MCF 10A (cell line): Measurements from ENCODE around the gene ELP5. TPM values are rescaled to one million over a fixed set of nuclear protein-coding genes. Genes with fewer than 3 reads are reported as not detected.

Experiments used
- BruUV-seq: library from RNA; stranded (reverse); fragments of 400-500 nt; replicated peaks from 2 replicates; lab custom pipeline; 2021; lab: Mats Ljungman, UMichigan
- CTCF ChIA-PET: fragments of 300-600 bp; sonication (Branson Sonifier 250); formaldehyde crosslinking; extraction: SDS; loops from one replicate; lab custom pipeline; 2021; ENCODE audit warnings: antibody characterized with exemption, inconsistent platforms; lab: Yijun Ruan, JAX
- POLR2A ChIA-PET: fragments of 300-600, 350-650 bp; sonication (Branson Sonifier 250); formaldehyde crosslinking; extraction: SDS; loops from one replicate; lab custom pipeline; 2020; ENCODE audit warnings: antibody characterized with exemption, inconsistent platforms; lab: Yijun Ruan, JAX
- DNase-seq: peaks from one replicate; pipeline ENCODE4 v3.0.0-alpha.2; 2018; ENCODE audit not compliant: unreplicated experiment
- H3K27ac Mint-ChIP-seq: one replicate; pipeline ENCODE4 v1.8.0; 2022; ENCODE audit warnings: mild to moderate bottlenecking, low read depth, mixed read lengths; ENCODE audit not compliant: unreplicated experiment
- H3K27me3 Mint-ChIP-seq: one replicate; pipeline ENCODE4 v1.8.0; 2022; ENCODE audit warnings: mixed read lengths; ENCODE audit not compliant: insufficient read depth, unreplicated experiment
- H3K36me3 Mint-ChIP-seq: one replicate; pipeline ENCODE4 v1.8.0; 2022; ENCODE audit warnings: mild to moderate bottlenecking, moderate library complexity, mixed read lengths; ENCODE audit not compliant: insufficient read depth, unreplicated experiment
- H3K4me1 Mint-ChIP-seq: one replicate; pipeline ENCODE4 v1.8.0; 2022; ENCODE audit warnings: mixed read lengths; ENCODE audit not compliant: insufficient read depth, unreplicated experiment
- H3K4me3 Mint-ChIP-seq: one replicate; pipeline ENCODE4 v1.8.0; 2022; ENCODE audit warnings: mild to moderate bottlenecking, moderate library complexity, mixed read lengths; ENCODE audit not compliant: unreplicated experiment
- H3K9me3 Mint-ChIP-seq: one replicate; pipeline ENCODE4 v1.8.0; 2022; ENCODE audit warnings: mixed read lengths; ENCODE audit not compliant: unreplicated experiment
- intact Hi-C: fragments of 100-400 bp; cut with micrococcal nuclease; formaldehyde crosslinking; loops from 2 replicates; pipeline ENCODE4 v1.14.1; 2022
- total RNA-seq: library from RNA; stranded (reverse); gene quantifications from 2 replicates; pipeline ENCODE4 v1.2.3, GENCODE V29; 2022
- TF ChIP-seq, protein P1 (sequence below): fragments of 200-600 bp; IDR thresholded peaks from one replicate; pipeline ENCODE4 v1.8.0; 2022; ENCODE audit warnings: antibody characterized with exemption, mild to moderate bottlenecking; ENCODE audit not compliant: unreplicated experiment

Gene ELP5
- total RNA-seq, 1 experiment from 2014 or later, result 91.3 TPM

DNA sequence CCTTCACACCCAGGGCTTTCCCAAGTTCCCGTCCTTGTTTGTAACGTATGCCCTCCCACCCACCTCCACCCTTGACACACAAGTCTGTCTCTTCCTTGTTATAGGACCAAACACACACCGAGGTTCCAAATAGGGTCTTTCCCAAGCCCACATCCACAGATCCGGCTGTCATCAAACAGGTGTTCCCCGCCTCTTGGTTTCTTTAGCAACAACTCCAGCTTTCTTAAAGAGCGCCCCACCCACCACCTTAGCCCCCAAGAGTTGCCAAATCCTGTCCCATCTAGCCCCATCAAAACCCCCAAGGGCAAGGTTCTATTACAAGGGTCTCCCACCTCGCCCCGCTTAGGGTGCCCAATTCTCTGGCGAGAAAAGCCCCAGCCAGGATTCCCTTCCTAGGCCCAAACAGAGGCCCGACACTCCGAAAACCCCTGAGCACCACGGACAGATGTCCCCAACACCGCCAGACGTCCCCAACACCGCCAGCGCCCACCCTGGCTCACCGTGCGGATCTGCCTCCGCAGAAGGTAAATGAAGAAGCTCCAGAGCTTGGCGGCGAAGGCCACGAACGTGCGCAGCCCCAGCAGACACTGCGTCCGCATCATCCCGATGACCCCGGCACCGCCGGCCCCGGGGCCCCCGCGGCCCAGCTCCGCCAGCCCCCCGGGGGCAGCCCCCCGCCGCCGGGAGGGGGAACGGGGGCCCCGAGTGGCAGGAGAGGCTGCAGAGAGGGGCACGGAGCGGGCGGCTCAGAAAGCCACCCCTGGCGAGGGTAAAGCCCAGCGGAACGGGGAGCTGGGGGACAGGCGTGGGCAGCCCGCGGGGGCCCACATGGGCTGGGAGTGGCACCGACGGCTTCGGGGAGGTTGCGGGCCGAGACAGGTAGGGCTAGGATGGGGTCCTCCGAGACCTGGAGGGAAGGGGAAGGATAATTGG is 1.1 kb upstream of the ELP5 start:
- ChIA-PET POLR2A (interaction anchor here (0.6 to 4.4 kb wide), 14 partner anchors 9 to 1824 kb away, joined by 3 to 128 read pairs (median 4); partner anchors contain the start of genes ACADVL, DLG4, DVL2 and GABARAP), CTCF (interaction anchor here (1.3 kb wide), 1 partner anchor 10 kb away, joined by 3 read pairs; no protein-coding TSS in a partner anchor)
- Mint-ChIP-seq H3K36me3 (peaks cover 62% of the 10 kb centered on the region), H3K27me3 (no peaks in the 10 kb centered on the region), H3K4me3 (peak overlapping the region; percentile 92), H3K27ac (peak overlapping the region; percentile 99), H3K4me1 (peaks cover 19% of the 10 kb centered on the region), H3K9me3 (no peaks in the 10 kb centered on the region)
- DNase-seq, result no peak
- TF ChIP-seq, protein P1, sequence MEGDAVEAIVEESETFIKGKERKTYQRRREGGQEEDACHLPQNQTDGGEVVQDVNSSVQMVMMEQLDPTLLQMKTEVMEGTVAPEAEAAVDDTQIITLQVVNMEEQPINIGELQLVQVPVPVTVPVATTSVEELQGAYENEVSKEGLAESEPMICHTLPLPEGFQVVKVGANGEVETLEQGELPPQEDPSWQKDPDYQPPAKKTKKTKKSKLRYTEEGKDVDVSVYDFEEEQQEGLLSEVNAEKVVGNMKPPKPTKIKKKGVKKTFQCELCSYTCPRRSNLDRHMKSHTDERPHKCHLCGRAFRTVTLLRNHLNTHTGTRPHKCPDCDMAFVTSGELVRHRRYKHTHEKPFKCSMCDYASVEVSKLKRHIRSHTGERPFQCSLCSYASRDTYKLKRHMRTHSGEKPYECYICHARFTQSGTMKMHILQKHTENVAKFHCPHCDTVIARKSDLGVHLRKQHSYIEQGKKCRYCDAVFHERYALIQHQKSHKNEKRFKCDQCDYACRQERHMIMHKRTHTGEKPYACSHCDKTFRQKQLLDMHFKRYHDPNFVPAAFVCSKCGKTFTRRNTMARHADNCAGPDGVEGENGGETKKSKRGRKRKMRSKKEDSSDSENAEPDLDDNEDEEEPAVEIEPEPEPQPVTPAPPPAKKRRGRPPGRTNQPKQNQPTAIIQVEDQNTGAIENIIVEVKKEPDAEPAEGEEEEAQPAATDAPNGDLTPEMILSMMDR, result no peak
- intact Hi-C loops, result no loop called here
- BruUV-seq, result no TSS peak

DNA sequence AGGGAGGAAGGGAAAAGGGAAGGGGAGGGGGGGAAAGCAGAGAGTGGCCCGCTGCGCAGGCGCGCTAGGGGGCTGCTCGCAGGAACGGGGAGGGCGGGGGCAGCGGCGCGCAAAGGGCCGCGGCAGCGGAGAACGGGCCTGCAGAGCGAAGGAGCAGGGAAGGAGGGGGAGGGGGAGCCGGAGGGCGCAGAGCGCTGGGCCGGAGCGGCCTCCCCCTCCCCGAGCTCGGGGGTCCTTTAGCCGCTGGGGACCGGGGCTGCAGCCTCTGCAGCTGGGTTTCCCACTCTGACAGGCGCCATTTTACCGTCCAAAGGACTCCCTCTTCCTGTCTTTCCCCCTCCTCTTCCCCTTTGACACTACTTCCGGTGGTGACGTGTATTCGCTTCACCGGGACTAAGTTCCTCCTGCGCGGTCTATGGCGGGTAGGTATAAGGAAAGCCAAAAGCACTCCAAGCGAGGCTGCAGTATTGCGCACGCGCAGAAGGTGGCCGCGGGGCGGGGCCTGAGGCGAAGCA is 297 bp upstream of the ELP5 start, which contains the start of gene CTDNEP1:
Gene CTDNEP1, minus strand, starts transcription at position 74 of the 515 bp plus-strand sequence. CDS start 438 bp downstream, outside the sequence.
- H3K36me3 Mint-ChIP-seq, result peaks cover 62% of the 10 kb centered on the region
- POLR2A ChIA-PET, result interaction anchor here (0.6 to 4.4 kb wide), 12 partner anchors 8 to 1825 kb away, joined by 3 to 128 read pairs (median 4); partner anchors contain the start of genes DVL2, GABARAP, PHF23 and SLC2A4

DNA sequence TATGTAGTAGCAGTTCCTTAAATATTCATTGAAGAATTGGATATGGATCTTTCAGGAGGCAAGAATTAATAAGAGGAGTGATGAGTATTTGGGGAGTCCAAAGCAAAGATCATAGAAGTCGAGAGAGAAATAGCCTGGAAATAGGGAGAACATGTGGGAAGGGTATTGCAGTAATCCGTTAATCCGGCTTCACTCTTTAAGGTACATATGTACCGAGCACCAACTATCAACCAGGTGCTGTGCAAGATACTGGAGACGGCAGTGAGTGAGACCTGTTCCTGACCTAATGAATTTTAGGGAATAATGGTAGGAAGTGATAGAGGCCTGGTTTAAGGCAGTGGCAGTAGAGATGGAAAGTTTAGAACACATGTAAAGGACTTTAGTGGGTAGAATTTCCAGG is 1.1 kb downstream of the ELP5 start:
- peak overlapping the region; percentile 92 for H3K4me3 Mint-ChIP-seq
- peaks cover 25% of the 10 kb centered on the region for H3K4me1 Mint-ChIP-seq
- H3K9me3 Mint-ChIP-seq, result no peaks in the 10 kb centered on the region
- TF ChIP-seq, protein P1, result no peak
- CTCF ChIA-PET, result no interaction called here
- H3K36me3 Mint-ChIP-seq, result peaks cover 64% of the 10 kb centered on the region
- intact Hi-C loops, result no loop called here
- peak overlapping the region; percentile 99 for H3K27ac Mint-ChIP-seq
- POLR2A ChIA-PET, result no interaction called here
- no peaks in the 10 kb centered on the region for H3K27me3 Mint-ChIP-seq
- no peak for DNase-seq
- no TSS peak for BruUV-seq

More for the DNA sequence above, 297 bp upstream of the ELP5 start, which contains the start of gene CTDNEP1:
- CTCF ChIA-PET, result no interaction called here
- no TSS peak for BruUV-seq
- peak within 1 kb of the TSS; percentile 92 for H3K4me3 Mint-ChIP-seq
- no peaks in the 10 kb centered on the region for H3K27me3 Mint-ChIP-seq
- TF ChIP-seq, protein P1, result no peak
- H3K4me1 Mint-ChIP-seq, result peaks cover 23% of the 10 kb centered on the region
- intact Hi-C loops, result no loop called here
- peak; percentile 100 for DNase-seq
- no peaks in the 10 kb centered on the region for H3K9me3 Mint-ChIP-seq
- H3K27ac Mint-ChIP-seq, result peak within 1 kb of the TSS; percentile 99

DNA sequence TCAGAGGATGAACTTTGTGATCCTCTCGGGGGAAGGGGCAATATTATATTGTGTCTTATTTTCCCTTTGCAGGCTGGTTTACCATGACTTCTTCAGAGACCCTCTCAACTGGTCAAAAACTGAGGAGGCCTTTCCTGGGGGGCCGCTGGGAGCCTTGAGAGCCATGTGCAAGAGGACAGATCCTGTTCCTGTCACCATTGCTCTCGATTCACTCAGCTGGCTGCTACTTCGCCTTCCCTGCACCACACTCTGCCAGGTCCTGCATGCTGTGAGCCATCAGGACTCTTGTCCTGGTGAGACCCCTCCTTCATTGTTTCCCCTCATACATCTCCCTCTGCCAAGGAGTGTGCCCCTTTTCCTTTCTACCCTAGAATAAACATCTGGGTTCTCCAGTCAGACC is 2.5 kb downstream of the ELP5 start:
- H3K27me3 Mint-ChIP-seq, result no peaks in the 10 kb centered on the region
- no peak for DNase-seq
- H3K36me3 Mint-ChIP-seq, result peaks cover 76% of the 10 kb centered on the region
- H3K27ac Mint-ChIP-seq, result no peak overlapping the region
- TF ChIP-seq, protein P1, result no peak
- BruUV-seq, result no TSS peak
- peaks cover 25% of the 10 kb centered on the region for H3K4me1 Mint-ChIP-seq
- H3K9me3 Mint-ChIP-seq, result no peaks in the 10 kb centered on the region
- ChIA-PET CTCF (interaction anchor here (0.6 to 1.0 kb wide), 2 partner anchors 41 to 75 kb away, joined by 3 to 4 read pairs; no protein-coding TSS in a partner anchor), POLR2A (interaction anchor here (0.6 to 7.7 kb wide), 4 partner anchors 13 to 431 kb away, joined by 3 to 92 read pairs (median 4); partner anchors contain the start of genes GABARAP and PHF23)
- intact Hi-C loops, result no loop called here
- no peak overlapping the region for H3K4me3 Mint-ChIP-seq
